GM15510 (cell line): ENCODE data around the gene GRK5.

ENCODE experiments used
- POLR2A ChIP-seq: IDR thresholded peaks from 3 replicates; pipeline ENCODE4 v1.6.1; 2011; ENCODE audit warnings: borderline replicate concordance; ENCODE audit not compliant: insufficient read length; ENCODE audit errors: extremely low read depth

Gene GRK5

GRCh38 chr10:119365773-119366599, 158.6 kb downstream of the GRK5 start:
- no peak for TF ChIP-seq POLR2A

DNA sequence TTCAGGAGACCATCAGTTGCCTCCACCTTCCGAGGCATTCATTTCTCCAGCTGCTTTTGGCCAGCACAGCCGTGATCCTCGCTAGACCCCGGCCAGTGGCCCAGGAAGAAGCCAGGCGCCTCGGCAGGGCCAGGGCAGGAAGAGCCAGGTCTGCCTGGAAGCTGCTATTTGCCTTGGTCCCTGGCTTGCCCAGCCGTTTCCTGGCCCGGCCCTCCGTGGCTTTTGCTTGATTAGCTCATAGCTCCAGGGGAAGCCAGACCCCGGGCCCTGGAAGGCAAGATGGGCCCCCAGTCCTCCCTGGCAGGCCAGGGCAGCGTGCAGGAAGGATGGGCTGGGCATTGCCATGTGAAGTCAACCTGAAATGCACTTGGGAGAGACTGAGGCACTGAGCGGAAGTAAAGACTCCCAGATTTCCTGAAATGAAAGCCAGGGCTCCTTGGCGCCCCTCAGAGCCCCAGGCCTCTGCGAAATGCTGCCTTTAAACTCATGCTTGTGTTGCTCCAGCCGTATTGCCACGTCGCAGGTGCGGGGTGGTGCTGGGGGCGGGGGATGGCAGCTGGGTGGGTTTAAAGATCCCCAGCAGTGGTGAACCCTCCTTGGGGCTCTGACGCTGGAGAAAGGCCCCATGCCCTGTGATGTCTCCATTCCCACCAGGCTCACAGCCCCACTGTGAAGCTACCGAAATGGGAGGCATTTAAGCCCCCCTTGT, 160.6 kb downstream of the GRK5 start:
- no peak for TF ChIP-seq POLR2A

DNA sequence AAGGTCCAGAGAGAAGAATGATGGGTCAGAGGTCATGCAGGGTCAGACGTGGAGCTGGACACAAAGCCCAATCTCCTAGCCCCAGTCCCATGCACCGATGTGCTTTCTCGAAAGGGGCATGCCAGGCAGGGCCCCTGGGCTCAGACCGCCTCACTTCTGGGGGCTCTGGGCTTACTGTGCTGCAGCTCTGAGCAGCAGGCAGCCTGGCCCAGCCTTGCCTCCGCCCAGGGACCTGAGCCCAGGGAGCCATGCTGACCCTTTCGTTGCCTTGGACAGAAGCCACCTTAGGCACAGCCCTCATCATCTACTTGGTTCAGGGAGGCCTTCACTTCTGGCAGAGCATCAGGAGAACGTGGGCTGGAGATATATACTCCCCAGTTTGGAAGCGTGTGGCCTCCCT, 161.2 kb downstream of the GRK5 start:
- TF ChIP-seq POLR2A: no peak

GRCh38 chr10:119368991-119369869, 161.9 kb downstream of the GRK5 start:
- no peak for TF ChIP-seq POLR2A

DNA sequence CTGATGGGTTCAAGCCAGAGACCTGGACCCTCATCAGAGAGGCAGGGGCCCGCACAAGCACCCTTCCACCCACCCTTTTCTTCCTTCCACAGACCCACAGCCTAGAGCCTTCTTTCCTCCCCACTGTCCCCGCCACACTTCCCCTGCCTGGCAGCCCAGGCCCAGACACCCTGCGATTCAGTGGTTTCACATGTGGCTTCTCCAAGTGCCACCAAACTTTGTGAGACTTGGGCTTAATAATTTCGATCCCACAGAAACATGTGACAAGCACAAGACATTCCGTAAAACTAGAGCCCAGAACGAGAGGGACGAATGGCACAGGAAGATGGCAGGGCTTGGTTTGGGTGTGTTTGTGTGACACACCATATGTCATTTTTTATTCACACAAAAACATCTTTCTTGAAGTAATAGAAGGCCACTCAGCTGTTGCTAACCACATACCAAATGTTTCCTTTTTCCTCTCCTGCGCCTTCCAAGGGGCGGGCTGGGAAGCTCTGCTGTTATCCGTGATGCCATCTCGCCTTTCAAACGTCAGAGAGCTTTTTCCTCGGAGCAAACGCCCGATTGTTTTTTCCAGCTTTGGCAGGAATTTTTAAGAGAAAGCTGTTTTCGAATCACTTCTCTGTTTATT, 162.9 kb downstream of the GRK5 start:
- TF ChIP-seq POLR2A: no peak

DNA sequence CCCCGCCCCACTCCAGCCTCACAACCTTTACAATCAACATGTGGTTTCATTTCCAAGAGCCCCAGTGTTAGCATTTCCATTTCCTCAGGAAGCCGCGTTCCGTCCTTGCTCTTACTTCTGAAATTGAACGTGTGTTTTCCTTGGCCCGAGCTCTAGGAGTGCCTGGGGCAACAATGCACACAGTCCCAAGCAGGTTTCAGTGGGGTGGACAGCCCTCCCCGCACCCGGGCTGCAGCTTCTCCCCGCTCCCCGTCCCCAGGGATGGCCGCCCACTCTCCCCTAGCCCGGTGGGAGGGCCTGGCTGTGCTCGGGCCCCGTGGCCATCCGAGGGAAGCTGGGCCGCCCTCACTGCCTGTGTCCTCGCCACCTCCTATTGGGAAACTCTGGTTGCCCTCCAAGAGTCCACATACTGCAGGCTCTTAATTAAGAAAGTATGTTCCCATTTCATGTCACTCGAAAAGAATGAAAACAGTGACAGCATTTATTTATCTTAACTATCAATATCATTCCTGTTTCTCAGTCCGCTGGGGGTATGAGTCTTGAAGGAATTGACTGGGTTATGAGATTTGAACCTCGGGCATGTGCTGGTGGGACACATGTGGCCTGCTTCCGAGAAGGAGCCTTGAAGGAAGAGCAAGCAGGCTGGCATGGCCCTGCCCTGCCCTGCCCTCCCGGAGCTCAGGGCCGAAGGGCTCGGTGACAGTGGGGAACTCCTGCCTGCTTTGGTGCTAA, 163.8 kb downstream of the GRK5 start:
- TF ChIP-seq POLR2A: no peak

DNA sequence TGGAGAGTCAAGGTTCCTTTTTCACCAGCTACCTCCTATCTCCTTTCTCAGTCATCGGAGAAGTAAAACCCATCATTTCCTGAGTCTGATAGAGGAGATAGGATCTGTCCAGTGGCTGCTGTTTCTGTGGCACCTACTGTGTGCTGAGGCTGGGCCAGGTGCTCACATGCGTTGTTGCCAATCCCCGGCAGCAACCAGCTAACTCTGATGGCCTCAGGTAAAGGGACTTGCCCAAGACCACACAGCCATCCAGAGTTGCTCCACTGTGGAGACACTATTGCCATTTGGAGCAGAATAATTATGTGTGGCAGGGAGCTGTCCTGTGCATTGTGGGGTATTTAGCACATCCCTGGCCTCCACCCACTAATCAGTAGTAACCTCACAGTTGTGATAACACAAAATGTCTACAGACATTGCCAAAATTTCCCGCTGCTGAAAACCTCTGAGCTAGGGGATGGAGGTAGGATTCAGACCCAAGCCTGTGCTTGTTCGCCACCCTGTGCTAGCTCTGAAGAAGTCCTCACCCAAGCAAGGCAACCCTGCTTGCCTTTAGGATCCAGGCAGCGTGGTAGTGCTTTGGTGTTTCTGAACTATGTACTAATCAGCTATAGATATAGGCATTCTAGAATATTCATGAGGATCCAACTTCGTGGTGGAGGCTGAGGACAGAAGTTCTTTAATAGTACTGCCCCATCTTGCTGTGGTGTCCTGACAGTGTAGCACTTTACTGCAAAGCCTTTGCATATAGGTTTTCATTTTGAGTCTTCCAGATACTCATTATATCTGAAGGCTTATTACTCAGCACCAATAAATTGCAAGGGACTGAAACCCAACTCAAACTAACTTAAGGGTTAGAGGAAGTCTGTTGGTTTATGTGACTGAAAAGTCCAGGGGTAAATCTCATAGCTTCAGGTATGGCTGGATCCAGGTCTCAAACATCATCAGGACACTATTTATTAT, 164.6 kb downstream of the GRK5 start:
- TF ChIP-seq POLR2A: no peak

DNA sequence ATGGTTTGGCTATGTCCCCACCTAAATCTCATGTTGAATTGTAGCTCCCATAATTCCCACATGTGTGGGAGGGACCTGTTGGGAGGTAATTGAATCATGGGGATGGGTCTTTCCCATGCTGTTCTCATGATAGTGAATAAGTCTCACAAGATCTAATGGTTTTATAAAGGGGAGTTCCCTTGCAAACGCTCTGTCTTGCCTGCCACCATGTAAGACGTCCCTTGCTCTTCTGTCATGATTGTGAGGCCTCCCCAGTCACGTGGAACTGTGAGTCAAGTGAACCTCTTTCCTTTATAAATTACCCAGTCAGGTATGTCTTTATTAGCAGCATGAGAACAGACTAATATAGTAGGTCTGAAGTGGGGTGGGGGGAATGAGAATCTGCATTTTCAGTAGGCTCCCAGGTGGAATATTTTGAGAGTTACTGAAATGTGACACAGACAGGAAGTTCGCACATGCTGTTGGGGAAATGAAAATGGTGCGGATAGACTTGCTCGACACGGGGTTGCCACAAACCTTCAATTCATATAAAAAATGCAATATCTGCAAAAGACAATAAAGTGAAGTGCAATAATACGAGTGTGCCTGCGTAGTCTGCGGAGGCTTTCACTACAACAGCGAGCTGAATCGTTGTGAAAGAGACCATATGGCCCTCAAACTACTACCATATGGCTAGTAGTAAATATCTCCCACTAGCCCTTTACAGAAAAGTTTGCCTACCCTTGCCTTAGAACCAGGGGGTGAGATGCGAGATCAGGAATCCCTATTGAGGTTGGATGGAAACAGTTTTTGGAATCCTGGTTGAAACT, 166.1 kb downstream of the GRK5 start:
- TF ChIP-seq POLR2A: no peak

DNA sequence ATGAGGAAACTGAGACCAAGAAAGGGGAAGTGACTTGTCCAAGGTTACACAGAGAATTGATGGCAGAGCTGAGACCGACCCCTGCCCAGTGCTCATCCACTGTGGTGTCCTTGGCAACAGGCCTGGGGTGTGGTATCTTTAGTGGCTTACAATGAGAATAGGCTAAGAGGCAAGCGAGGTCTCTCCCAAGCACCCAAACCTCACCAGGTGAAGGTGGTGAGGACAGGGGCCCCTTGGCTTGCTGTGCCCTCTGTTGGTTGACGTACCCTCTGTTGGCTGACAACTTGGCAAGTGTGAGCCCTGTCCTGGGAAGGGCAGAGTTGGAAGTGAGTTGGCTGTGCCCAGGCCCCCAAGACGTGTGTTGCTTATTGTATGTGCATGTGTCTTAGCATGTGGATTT, 166.9 kb downstream of the GRK5 start:
- TF ChIP-seq POLR2A: no peak

GRCh38 chr10:119375574-119376272, 168.4 kb downstream of the GRK5 start:
- no peak for TF ChIP-seq POLR2A

GRCh38 chr10:119377451-119377957, 170.1 kb downstream of the GRK5 start:
- no peak for TF ChIP-seq POLR2A
